Activated CD8-positive, alpha-beta memory T cell treated with anti-CD3 and anti-CD28 coated beads for 36 hours (primary cell): Measurements from ENCODE around the gene TK2. TPM values are rescaled to one million over a fixed set of nuclear protein-coding genes. Genes with fewer than 3 reads are reported as not detected.
"Not testable (repeated sequence)": the region's sequence is repeated elsewhere in the genome, so short reads cannot be mapped to it uniquely, and the experiment has no call there.

Experiments
- CTCF ChIA-PET: fragments of 350-600 bp; sonication (Branson Sonifier 250); formaldehyde crosslinking; loops from one replicate; lab custom pipeline; 2021; ENCODE audit warnings: antibody characterized with exemption; lab: Charles Lee
- POLR2A ChIA-PET: fragments of 350-600 bp; sonication (Branson Sonifier 250); formaldehyde crosslinking; loops from one replicate; lab custom pipeline; 2021; ENCODE audit warnings: antibody characterized with exemption; lab: Charles Lee
- total RNA-seq, 2 experiments: library from RNA; stranded (reverse); gene quantifications; one replicate each; pipeline ENCODE4 v1.2.3, GENCODE V29; 2021

Gene TK2
- total RNA-seq, 2 experiments from 2014 or later = 4.4 to 4.6 TPM

- ChIA-PET POLR2A (interaction anchor here (0.9 to 1.3 kb wide), 2 partner anchors 46 to 87 kb away, joined by 3 to 4 read pairs; partner anchors contain the start of gene CMTM3), CTCF (interaction anchor here (1.2 to 1.6 kb wide), 3 partner anchors 10 to 72 kb away, joined by 4 to 5 read pairs (median 4); no protein-coding TSS in a partner anchor)
Measured at GRCh38 chr16:66516808-66517585, 32.9 kb downstream of the TK2 start.

GRCh38 chr16:66516509-66516807 is 33.5 kb downstream of the TK2 start:
- ChIA-PET POLR2A (interaction anchor here (1.3 kb wide), 1 partner anchor 47 kb away, joined by 5 read pairs; no protein-coding TSS in a partner anchor), CTCF (interaction anchor here (1.2 to 2.0 kb wide), 4 partner anchors 32 to 110 kb away, joined by 4 to 13 read pairs (median 4); no protein-coding TSS in a partner anchor)

GRCh38 chr16:66515596-66516508 is 34.1 kb downstream of the TK2 start:
- ChIA-PET POLR2A (interaction anchor here (1.3 kb wide), 1 partner anchor 48 kb away, joined by 5 read pairs; no protein-coding TSS in a partner anchor), CTCF (interaction anchor here (0.6 to 2.0 kb wide), 8 partner anchors 8 to 109 kb away, joined by 3 to 13 read pairs (median 4); no protein-coding TSS in a partner anchor)

GRCh38 chr16:66514980-66515595 is 34.8 kb downstream of the TK2 start:
- POLR2A ChIA-PET = interaction anchor here (1.3 kb wide), 1 partner anchor 49 kb away, joined by 5 read pairs; no protein-coding TSS in a partner anchor
- CTCF ChIA-PET = interaction anchor here (0.6 to 2.0 kb wide), 8 partner anchors 9 to 109 kb away, joined by 3 to 13 read pairs (median 4); no protein-coding TSS in a partner anchor

- POLR2A ChIA-PET = not testable (repeated sequence)
- CTCF ChIA-PET = interaction anchor here (2.0 kb wide), 1 partner anchor 108 kb away, joined by 13 read pairs; no protein-coding TSS in a partner anchor
Measured at GRCh38 chr16:66514391-66514790, 35.5 kb downstream of the TK2 start.

- ChIA-PET POLR2A (no interaction called here), CTCF (interaction anchor here (2.3 kb wide), 1 partner anchor 9 kb away, joined by 9 read pairs; no protein-coding TSS in a partner anchor)
Measured at GRCh38 chr16:66513111-66513723, 36.7 kb downstream of the TK2 start.

- POLR2A ChIA-PET = no interaction called here
- CTCF ChIA-PET = interaction anchor here (0.7 to 2.3 kb wide), 5 partner anchors 10 to 107 kb away, joined by 3 to 9 read pairs (median 5); no protein-coding TSS in a partner anchor
Measured at GRCh38 chr16:66512272-66513110, 37.4 kb downstream of the TK2 start.

- ChIA-PET POLR2A (no interaction called here), CTCF (interaction anchor here (0.6 to 2.3 kb wide), 8 partner anchors 10 to 107 kb away, joined by 3 to 9 read pairs (median 3); no protein-coding TSS in a partner anchor)
Measured at GRCh38 chr16:66511602-66512271, 38.2 kb downstream of the TK2 start.

- ChIA-PET CTCF (interaction anchor here (0.6 to 2.3 kb wide), 7 partner anchors 11 to 257 kb away, joined by 3 to 9 read pairs (median 3); partner anchors contain the start of gene DYNC1LI2), POLR2A (no interaction called here)
Measured at GRCh38 chr16:66510711-66511601, 39.0 kb downstream of the TK2 start.

- POLR2A ChIA-PET = interaction anchor here (0.7 kb wide), 1 partner anchor 99 kb away, joined by 12 read pairs; no protein-coding TSS in a partner anchor
- CTCF ChIA-PET = interaction anchor here (0.7 kb wide), 2 partner anchors 241 to 257 kb away, joined by 3 to 6 read pairs; partner anchors contain the start of gene DYNC1LI2
Measured at GRCh38 chr16:66510298-66510697, 39.6 kb downstream of the TK2 start.

GRCh38 chr16:66509576-66509975 is 40.3 kb downstream of the TK2 start:
- ChIA-PET POLR2A (interaction anchor here (0.7 kb wide), 1 partner anchor 100 kb away, joined by 12 read pairs; no protein-coding TSS in a partner anchor), CTCF (no interaction called here)

GRCh38 chr16:66508914-66509496 is 40.9 kb downstream of the TK2 start:
- ChIA-PET CTCF (no interaction called here), POLR2A (no interaction called here)

- ChIA-PET CTCF (no interaction called here), POLR2A (no interaction called here)
Measured at GRCh38 chr16:66508248-66508913, 41.5 kb downstream of the TK2 start.

- POLR2A ChIA-PET = no interaction called here
- CTCF ChIA-PET = no interaction called here
Measured at GRCh38 chr16:66507731-66508239, 42.1 kb downstream of the TK2 start.

- ChIA-PET CTCF (no interaction called here), POLR2A (interaction anchor here (0.6 kb wide), 1 partner anchor 11 kb away, joined by 3 read pairs; no protein-coding TSS in a partner anchor)
Measured at GRCh38 chr16:66503612-66504011, 46.3 kb downstream of the TK2 start.
